ENCODE measurements around the gene LRRK1.

GRCh38 chr15:101115393-101115785, 196.2 kb downstream of the LRRK1 start:
- TF ChIP-seq POLR2A (IDR thresholded peaks at IDR 0.05) (no peak), EP300 (IDR thresholded peaks at IDR 0.05) (no peak)
- TF ChIP-seq, protein P1, sequence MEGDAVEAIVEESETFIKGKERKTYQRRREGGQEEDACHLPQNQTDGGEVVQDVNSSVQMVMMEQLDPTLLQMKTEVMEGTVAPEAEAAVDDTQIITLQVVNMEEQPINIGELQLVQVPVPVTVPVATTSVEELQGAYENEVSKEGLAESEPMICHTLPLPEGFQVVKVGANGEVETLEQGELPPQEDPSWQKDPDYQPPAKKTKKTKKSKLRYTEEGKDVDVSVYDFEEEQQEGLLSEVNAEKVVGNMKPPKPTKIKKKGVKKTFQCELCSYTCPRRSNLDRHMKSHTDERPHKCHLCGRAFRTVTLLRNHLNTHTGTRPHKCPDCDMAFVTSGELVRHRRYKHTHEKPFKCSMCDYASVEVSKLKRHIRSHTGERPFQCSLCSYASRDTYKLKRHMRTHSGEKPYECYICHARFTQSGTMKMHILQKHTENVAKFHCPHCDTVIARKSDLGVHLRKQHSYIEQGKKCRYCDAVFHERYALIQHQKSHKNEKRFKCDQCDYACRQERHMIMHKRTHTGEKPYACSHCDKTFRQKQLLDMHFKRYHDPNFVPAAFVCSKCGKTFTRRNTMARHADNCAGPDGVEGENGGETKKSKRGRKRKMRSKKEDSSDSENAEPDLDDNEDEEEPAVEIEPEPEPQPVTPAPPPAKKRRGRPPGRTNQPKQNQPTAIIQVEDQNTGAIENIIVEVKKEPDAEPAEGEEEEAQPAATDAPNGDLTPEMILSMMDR (IDR thresholded peaks at IDR 0.05): no peak

Measured in stomach (tissue), 4 donors.